HTR-8/SVneo (cell line): Measurements from ENCODE around the gene DBX1.

Experiments
- DNase-seq: peaks from one replicate; pipeline ENCODE4 v3.0.0; 2011; ENCODE audit warnings: low spot score, mixed read lengths; ENCODE audit not compliant: insufficient read length
- FAIRE-seq: peaks from 2 replicates; lab custom pipeline; 2011; peaks lifted over from hg19 to GRCh38; lab: Jason Lieb, UNC

DBX1 gene

GRCh38 chr11:20127671-20128527 is 32.4 kb downstream of the DBX1 start:
- FAIRE-seq (no peak), DNase-seq (peak; percentile 72)

DNA sequence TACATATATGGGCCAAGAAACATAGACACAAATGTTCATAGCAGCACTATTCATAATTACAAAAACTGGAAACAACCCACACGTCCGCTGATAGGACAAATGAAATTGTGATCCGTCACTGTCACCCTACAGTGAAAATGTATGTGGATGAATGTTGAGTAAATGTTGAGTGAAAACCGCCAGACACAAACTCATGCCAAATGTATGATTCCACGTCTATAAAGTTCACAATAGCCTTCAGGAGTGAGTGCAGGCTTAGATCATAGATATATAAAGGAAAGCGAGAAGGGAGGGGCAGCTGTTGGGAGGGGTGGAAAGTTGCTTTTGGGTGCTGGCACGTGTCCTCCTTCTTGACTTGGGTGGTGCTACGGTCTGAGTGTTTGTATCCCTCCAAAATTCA is 33.6 kb downstream of the DBX1 start:
- FAIRE-seq (no peak), DNase-seq (no peak)

DNA sequence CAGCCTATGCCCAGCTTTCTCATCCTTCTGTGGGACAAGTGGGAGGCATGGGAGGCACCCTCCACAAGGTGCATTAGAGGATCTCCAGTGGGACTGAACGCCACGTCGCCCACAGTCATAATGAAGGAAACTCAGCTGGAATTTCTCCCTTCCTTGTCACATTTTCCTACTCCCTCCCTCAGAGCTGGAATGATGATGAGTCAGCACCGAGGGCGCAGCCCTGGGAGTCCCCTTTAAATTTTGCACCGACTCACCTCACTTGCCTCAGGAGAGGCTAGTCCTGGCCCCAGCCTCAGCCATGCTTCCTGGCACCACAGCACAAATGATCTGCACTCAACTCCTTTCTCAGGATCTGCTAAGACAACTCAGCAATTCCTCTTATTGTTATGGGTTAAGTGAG is 34.3 kb downstream of the DBX1 start:
- FAIRE-seq (no peak), DNase-seq (peak; percentile 42)

GRCh38 chr11:20122131-20122530 is 38.1 kb downstream of the DBX1 start:
- FAIRE-seq: no peak
- DNase-seq: no peak

DNA sequence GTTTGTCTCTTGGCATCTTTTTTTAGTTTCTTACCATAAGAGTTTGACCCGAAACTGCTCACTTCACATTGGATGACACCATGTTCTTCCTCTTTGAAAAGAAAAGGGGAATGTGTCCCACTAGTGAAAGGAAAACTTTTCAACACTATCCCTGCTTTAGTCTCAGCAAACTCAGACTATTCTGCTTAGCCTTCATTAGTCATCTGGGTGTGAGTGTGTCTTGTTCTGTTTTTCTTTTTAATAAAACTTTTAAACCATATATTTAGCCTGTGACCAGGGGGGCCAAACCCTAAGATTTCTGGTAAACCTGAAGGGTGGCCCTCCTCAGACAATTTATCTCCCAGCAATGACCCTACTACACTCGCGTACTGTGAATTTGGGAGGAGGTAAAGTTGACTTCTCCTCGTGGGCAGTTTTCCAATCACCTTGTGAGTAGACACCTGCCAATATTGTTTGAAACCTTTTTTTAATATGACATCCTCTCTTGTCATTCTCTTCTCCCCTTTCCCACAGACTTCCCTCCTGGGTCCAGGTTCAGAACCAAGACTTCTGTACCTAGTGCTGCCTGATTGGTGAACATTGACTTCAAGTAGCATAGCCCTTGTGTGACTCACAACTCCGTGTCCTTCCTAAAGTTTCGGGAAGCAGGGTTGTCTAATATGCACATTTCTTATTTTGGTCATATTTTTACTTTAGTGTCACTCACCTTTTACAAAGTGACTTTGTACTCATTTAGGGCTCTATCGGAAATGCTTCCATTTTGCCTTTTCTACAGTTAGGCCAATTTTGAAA is 39.9 kb downstream of the DBX1 start:
- DNase-seq (no peak), FAIRE-seq (no peak)

DNA sequence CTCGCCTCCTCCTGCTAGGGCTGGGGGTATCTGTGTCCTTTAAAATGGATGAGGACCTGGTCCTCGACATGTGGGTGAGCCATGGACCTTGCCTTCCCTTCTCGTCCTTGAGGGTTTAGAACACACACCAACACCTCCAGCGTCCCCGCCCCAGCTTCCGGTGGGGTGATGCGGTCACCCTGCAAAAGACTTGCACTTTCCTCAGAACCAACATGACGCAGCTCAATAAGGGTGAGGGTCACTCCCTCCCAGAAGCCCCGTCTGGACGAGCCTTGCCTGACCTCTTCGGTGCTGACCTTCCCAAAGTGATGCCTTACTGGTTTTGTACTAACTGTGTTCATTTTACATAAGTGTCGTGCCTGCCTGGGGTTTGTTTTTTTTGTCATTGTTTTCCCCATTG is 41.0 kb downstream of the DBX1 start:
- FAIRE-seq (no peak), DNase-seq (no peak)

- DNase-seq (no peak), FAIRE-seq (no peak)
Observed at GRCh38 chr11:20118209-20118608, 42.1 kb downstream of the DBX1 start.

- FAIRE-seq: no peak
Observed at GRCh38 chr11:20117291-20117690, 43.0 kb downstream of the DBX1 start.

DNA sequence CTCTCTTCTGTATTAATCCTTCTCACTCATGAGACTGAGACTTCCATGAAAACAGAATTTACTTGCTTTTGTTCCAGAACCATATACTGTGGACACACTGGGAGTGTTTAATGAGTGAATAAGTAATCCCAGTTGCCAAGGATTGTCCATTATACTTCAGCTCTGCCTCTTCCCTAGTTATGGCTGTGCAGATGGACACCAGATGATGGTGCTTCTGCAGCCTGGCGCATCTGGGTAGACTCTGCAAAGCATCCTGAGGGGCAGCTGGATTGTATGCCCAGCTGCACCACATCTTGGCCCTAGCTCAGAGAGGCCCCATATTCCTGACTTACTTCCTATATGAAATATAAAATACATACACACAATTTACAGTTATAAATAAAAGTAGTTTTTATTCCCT is 43.5 kb downstream of the DBX1 start:
- no peak for FAIRE-seq
- no peak for DNase-seq

More at GRCh38 chr11:20117291-20117690, 43.0 kb downstream of the DBX1 start:
- no peak for DNase-seq

- FAIRE-seq (no peak), DNase-seq (no peak)
Observed at GRCh38 chr11:20114588-20114987, 45.7 kb downstream of the DBX1 start.

DNA sequence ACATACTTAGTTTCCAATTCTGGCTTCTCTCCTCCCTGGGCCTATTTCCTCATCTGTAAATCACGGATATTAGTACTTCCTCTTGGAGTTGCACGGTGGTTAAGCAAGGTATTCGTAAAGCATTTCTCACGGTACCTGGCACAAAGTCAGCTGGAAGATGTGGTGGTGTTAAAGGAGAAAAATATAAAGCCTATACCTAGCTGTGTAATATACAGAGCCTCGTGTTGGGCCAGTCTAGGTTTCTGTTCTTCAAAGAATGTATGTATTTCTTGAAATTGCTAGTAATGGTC is 47.2 kb downstream of the DBX1 start:
- FAIRE-seq (no peak), DNase-seq (no peak)

DNA sequence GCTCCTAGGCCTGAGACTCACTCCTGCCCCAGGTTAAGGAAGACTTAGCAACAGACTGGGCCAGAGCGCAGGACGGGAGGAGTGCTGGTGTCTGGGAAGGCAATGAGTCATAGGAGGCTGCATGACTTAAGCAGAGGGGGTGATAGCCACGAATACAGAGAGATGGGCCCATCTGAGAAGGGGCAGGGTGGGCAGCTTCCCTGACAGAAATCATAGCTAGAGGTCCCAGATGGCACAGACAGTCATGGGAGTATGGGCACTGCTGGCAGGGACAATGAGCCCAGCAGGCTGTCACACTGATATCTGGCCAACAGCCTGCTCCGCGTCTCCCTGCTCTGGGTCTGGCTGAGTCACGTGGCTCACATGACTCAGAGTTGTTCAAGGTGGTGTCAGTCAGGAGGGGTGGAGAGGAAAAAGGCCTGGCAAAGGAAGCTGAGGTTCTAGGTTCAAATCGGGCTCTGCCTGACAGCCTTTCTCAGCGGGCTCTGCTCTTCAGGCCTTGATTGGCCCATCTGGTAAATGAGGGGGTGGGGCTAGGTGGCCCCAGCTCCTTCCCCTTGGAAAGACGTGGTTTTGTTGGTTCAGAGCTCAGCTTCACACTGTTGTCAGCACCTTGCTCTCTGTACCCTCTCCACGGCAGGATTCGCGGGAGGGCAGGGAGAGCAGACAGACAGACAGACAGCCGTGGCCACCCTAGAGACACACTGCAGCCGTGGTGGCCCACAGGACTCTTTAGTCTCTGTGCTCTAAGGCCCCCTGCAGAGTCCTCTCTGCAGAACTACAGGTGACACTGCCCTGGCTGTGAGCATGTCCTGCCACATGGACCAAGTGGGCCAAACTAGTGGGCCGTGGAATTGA is 47.8 kb downstream of the DBX1 start:
- DNase-seq: peak; percentile 89
- FAIRE-seq: peak; percentile 88

GRCh38 chr11:20111871-20112270 is 48.4 kb downstream of the DBX1 start:
- no peak for FAIRE-seq

DNA sequence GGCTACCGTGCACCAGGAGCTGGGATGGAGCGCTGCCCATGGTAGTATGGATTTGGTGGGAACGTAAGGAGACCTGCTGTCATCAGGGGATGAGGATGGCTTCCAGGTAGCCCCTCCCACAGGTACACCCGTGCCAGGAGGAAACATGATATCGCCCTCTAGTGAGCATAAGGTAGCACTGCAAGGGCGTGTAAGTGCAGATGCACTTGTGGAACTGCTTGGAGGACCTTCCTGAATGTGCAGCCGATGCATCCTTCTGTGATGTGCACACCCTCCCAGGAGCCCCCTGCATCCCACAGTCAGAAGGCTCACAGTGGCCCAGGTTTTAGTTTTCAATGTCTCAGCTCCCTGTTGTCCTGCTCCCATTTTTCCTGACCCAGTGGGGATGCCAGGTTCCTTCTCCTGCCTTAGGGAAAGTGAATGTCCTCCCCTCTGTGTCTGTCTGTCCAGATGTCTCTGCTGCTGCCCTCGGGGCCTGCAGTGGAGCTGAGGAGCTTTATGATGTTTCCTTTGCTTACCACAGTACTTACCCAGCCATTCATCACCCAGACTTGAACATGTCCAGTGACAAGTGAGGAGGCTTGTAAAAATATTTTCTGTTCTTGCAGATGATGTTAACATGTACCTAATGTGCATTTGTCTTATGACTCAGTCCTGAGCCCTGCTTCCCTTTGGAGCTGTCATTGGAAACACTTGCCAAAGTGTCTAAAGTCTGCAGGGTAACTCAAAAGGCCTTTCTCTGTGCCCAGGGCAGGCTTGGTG is 49.2 kb downstream of the DBX1 start:
- peak; percentile 57 for FAIRE-seq

More at GRCh38 chr11:20111871-20112270, 48.4 kb downstream of the DBX1 start:
- DNase-seq: no peak

GRCh38 chr11:20109731-20110445 is 50.4 kb downstream of the DBX1 start:
- FAIRE-seq (no peak), DNase-seq (no peak)

More for the DNA sequence above, 49.2 kb downstream of the DBX1 start:
- peak; percentile 67 for DNase-seq
